Thyroid gland (tissue), 4 donors: ENCODE measurements around the gene APBA1.

ENCODE experiments used
- CTCF ChIP-seq, 6 experiments: fragments of 200-600 bp in 3 of 6; fragments of 450-650 bp in 3 of 6; sonication (generic) in 3 of 6; IDR thresholded peaks; one replicate each; pipeline ENCODE4 v1.5.1; 2016 to 2019; ENCODE audit warnings: antibody characterized with exemption in 6 of 6, mild to moderate bottlenecking in 2 of 6, inconsistent platforms in 1 of 6, moderate library complexity in 1 of 6
- POLR2A ChIP-seq, 2 donors: fragments of 450-650 bp; IDR thresholded peaks; one replicate each; pipeline ENCODE4 v1.6.1; 2017; ENCODE audit warnings: antibody characterized with exemption in 2 of 2, mild to moderate bottlenecking in 2 of 2, moderate library complexity in 1 of 2

- TF ChIP-seq CTCF (IDR thresholded peaks at IDR 0.05) (no peak), POLR2A (IDR thresholded peaks at IDR 0.05) (no peak)
Measured at GRCh38 chr9:69499959-69500358, 172.2 kb downstream of the APBA1 start.
